GM18870 (cell line): ENCODE data around the gene CADM4.

ENCODE experiments used
- ATAC-seq: cut with Tn5 transposase; IDR thresholded peaks from one replicate; pipeline ENCODE4 v1.9.1; 2021; ENCODE audit warnings: moderate library complexity; ENCODE audit not compliant: unreplicated experiment

The CADM4 gene

GRCh38 chr19:43634872-43635560, 4.6 kb downstream of the CADM4 start:
- no peak for ATAC-seq

- no peak for ATAC-seq
These were observed 5.2 kb downstream of the CADM4 start for GRCh38 chr19:43634506-43634871.

DNA sequence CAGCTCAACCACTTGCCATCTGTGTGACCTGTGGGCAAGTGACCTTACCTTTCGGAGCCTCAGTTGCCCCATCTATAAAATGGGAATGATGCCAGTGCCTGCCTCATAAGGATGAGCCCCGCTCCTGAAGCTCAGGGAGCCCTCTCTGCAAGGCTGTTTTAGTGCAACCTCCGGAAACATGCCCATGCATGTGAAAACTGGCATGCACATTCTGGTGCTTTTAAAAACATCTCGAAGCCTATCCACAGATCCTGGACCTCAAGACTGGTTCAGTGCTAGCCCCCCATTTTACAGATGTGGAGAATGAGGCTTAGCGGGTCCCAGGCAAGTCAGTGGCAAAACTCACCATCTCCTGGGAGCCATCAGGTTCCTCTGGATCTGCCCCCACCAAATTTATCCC, 5.6 kb downstream of the CADM4 start:
- ATAC-seq = no peak

DNA sequence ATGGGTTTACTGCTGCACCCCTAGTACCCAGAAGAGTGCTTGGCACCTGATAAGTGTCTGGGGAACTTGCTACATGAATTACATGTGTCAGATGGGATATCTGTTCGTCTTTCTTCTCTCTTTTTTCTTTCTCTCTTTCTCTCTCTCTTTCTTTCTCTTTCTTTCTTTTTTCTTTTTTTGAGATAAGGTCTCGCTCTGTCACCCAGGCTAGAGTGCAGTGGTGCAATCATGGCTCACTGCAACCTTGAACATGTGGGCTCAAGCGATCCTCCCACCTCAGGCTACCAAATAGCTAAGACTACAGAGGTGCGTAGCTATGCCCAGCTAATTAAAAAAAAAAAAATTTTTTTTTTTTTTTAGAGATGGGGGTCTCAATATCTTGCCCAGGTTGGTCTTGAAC, 6.1 kb downstream of the CADM4 start:
- no peak for ATAC-seq

- ATAC-seq = no peak
These were observed 8.2 kb downstream of the CADM4 start for GRCh38 chr19:43631491-43631890.

DNA sequence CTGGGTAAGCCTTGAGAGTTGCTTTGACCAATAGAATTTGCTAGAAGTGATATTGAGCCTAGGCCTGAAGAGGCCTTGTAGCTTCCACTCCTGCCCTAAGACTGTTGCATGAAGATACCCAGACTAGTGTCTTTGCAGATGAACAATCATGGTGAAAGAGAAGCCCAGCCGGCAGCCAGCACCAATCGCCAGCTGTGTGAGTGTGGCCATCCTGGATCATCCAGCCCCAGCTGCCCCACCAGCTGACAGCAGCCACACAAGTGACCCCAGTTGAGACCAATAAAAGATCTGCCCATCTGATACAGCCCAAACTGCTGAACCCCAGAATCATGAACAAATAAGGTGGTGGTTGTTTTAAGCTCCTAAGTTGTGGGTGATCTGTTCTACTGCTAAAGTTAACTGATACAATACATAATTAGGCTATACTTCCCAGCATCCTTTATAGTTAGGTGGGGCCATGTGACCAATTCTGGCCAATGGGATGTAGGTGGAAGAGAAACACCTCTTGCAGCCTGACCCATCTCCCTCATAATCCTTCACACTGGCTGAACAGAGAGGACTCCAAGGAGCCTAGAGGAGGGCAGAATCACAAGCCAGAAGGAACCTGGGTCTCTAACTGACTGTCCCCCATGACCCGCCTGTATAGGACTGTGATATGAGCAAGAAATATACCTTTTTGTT, 10.9 kb downstream of the CADM4 start:
- ATAC-seq = no peak

GRCh38 chr19:43626838-43627237, 12.8 kb downstream of the CADM4 start:
- ATAC-seq = no peak

DNA sequence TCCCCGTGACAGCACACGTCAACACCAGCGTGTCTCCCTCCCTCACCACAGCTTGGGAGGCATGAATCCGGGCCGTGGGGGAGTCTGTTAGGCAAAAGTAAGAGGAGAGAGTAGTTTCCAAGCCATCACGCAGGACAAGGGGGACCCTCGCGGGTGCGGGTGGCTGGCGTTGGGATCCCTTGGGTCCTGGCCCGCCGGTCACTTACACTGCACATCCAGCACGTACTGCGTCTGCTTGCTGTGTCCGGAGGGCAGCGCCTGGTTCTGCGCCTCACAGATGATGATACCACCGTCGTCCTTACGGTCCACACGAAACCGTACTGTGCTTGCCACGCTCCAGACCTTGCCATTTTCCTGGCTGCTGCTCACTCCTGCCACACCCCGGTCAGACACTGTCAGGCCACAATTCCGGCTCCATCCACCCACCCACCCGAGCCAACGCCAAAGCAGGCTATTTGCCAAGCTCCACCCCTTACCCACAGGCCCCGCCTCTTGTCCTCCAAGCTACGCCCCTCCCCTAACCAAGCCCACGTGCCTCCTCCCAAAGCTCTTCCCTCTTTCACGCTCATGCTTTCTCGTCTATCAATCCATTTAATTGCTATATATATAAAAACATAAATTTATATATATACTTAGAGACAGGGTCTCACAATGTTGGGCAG, 13.6 kb downstream of the CADM4 start:
- ATAC-seq = no peak

DNA sequence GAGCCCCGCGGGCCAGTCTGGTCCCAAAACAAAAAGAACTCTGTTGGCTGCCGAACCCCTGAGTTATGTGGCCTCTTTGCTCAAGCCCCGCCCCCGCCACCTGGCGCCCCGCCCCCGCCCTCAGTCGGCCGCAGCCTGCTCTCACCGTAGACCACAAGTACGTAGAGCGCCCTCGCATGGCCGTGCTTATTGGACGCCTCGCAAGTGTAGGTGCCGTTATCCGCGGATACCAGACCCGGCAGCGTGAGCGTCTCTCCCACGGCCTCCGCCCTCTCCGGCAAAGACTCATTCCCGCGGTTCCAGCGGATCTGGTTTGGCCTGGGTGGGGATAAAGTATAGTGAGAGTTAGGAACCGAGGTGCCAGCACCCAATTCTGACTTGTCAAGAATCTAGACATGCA, 14.7 kb downstream of the CADM4 start:
- no peak for ATAC-seq

GRCh38 chr19:43623889-43624670, 15.6 kb downstream of the CADM4 start:
- ATAC-seq = no peak

- no peak for ATAC-seq
These were observed 16.7 kb downstream of the CADM4 start for GRCh38 chr19:43622956-43623355.

GRCh38 chr19:43622070-43622469, 17.6 kb downstream of the CADM4 start:
- ATAC-seq = no peak

- no peak for ATAC-seq
These were observed 19.3 kb downstream of the CADM4 start for GRCh38 chr19:43620061-43621001.

DNA sequence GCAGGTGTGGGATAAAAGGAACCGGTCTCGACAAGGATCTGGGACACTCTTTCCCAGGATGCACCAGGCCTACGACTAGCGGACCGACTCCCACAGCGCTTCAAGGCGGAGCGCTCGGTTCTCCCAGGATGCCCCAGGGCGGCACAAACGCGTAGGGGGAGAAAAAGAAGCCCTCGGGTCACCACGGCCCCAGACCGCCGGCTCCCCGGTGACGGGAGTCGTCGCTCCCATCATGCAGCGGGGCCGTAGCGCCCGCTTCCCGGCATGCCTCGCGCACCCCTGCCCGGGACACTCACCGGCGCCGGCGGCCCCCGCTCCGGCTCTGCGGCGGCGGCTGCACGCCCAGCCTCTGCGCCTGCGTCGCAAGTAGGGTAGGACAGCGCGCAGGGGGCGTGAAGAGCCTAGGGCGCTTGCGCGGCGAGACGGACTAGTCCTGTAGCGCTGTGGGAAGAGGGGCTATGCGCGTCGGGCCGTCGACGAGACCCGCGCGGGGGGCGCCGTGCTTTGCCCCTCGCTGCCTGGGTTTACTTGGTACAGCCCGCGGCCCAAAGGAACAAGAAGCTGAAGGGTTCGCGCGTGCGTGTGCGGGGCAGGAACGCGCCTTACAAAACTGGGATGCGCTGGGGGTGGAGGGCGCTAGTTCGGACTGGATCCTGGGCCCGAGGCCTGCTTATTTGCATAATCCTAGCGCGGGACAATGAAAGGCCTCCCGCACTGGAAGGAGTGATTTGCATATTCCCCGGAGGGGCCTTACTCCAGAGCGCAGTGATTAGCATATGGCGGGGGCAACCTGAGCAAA, 20.2 kb downstream of the CADM4 start, which contains the start of gene ZNF428:
Gene ZNF428, minus strand, starts transcription at position 368 of the 799 bp plus-strand sequence. CDS start 5,325 bp downstream, outside the sequence.
- ATAC-seq = peak; percentile 64

- ATAC-seq = peak; percentile 13
These were observed 20.8 kb downstream of the CADM4 start for GRCh38 chr19:43618921-43619261.

GRCh38 chr19:43616954-43617353, 22.7 kb downstream of the CADM4 start:
- no peak for ATAC-seq

- ATAC-seq = no peak
These were observed 23.3 kb downstream of the CADM4 start for GRCh38 chr19:43616306-43616705.

- ATAC-seq = no peak
These were observed 27.3 kb downstream of the CADM4 start for GRCh38 chr19:43612374-43612773.

DNA sequence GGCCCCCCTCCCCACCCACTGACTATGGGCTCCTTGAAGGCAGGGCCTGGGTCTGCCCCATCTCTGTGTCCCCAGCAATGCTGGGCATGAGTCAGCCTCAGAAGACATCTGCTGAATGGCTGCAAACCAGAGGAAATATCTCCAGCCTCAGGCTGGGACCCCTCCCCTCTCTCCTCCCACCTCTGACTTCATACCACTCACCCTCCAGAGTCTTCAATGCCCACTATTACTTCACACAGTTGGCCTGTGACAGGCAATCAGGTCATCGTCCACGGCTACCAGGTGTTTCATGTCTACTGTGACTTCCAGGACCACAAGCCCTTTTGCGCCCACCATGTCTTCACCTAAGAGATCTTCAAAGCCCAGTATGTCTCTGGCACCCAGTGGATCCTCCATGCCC, 27.9 kb downstream of the CADM4 start, which contains the start of gene SRRM5:
Gene SRRM5, plus strand, starts transcription at position 301 of the 400 bp plus-strand sequence. Its CDS starts 34 bp downstream, at position 335.
- ATAC-seq = no peak
